ENCODE results near the gene EXOC3L4. TPM values are rescaled to one million over a fixed set of nuclear protein-coding genes. Genes with fewer than 3 reads are reported as not detected.

The EXOC3L4 gene
- total RNA-seq, 1 donor from 2014 or later, result not detected

GRCh38 chr14:103121121-103121845 is 26.8 kb downstream of the EXOC3L4 start:
- Mint-ChIP-seq H3K27ac (peak overlapping the region; percentile 87), H3K36me3 (no peaks in the 10 kb centered on the region), H3K27me3 (ENCODE audit: insufficient read depth, low read depth) (peaks cover 10% of the 10 kb centered on the region), H3K4me3 (no peak overlapping the region), H3K4me1 (peaks cover 23% of the 10 kb centered on the region), H3K9me3 (no peaks in the 10 kb centered on the region)
- no peak overlapping the region for H3K9ac ChIP-seq
- H3F3A ChIP-seq (ENCODE audit: low read depth), result peaks cover 28% of the 10 kb centered on the region
- H4K20me1 ChIP-seq (ENCODE audit: low read depth), result peaks cover 3% of the 10 kb centered on the region
- H3K36me3 ChIP-seq, result no peaks in the 10 kb centered on the region
- peaks cover 25% of the 10 kb centered on the region for H3K4me1 ChIP-seq
- no peak for DNase-seq (ENCODE audit: low spot score)
- peak overlapping the region; percentile 90 for H3K4me2 ChIP-seq
- no peaks in the 10 kb centered on the region for H3K9me3 ChIP-seq (ENCODE audit: low read depth)
- H3K4me3 ChIP-seq, result no peak overlapping the region
- no peak overlapping the region for H2AFZ ChIP-seq (replicated peaks)
- no peak overlapping the region for H3K27ac ChIP-seq
- no peaks in the 10 kb centered on the region for H3K79me2 ChIP-seq (ENCODE audit: low read depth)
- no peak for TF ChIP-seq EZH2 (IDR thresholded peaks at IDR 0.05)
- no peak for TF ChIP-seq EZH2phosphoT487 (IDR thresholded peaks at IDR 0.05)
- no peak for TF ChIP-seq CTCF (IDR thresholded peaks at IDR 0.05)
- H3K27me3 ChIP-seq, result peaks cover 50% of the 10 kb centered on the region

GRCh38 chr14:103121846-103122584 is 27.5 kb downstream of the EXOC3L4 start:
- peak overlapping the region; percentile 90 for H3K4me2 ChIP-seq
- peaks cover 25% of the 10 kb centered on the region for H3K4me1 ChIP-seq
- Mint-ChIP-seq H3K36me3 (no peaks in the 10 kb centered on the region), H3K27ac (peak overlapping the region; percentile 69), H3K4me1 (peaks cover 20% of the 10 kb centered on the region), H3K9me3 (no peaks in the 10 kb centered on the region), H3K4me3 (peak overlapping the region; percentile 57), H3K27me3 (ENCODE audit: insufficient read depth, low read depth) (peaks cover 12% of the 10 kb centered on the region)
- no peaks in the 10 kb centered on the region for H3K79me2 ChIP-seq (ENCODE audit: low read depth)
- TF ChIP-seq EZH2phosphoT487 (IDR thresholded peaks at IDR 0.05) (no peak), CTCF (IDR thresholded peaks at IDR 0.05) (no peak), EZH2 (IDR thresholded peaks at IDR 0.05) (no peak)
- peak overlapping the region; percentile 19 for H2AFZ ChIP-seq (replicated peaks)
- no peak overlapping the region for H3K9ac ChIP-seq
- H3K27me3 ChIP-seq, result peaks cover 55% of the 10 kb centered on the region
- peaks cover 6% of the 10 kb centered on the region for H4K20me1 ChIP-seq (ENCODE audit: low read depth)
- peak; percentile 69 for DNase-seq (ENCODE audit: low spot score)
- H3F3A ChIP-seq (ENCODE audit: low read depth), result peaks cover 33% of the 10 kb centered on the region
- peak overlapping the region; percentile 48 for H3K4me3 ChIP-seq
- no peak overlapping the region for H3K27ac ChIP-seq
- no peaks in the 10 kb centered on the region for H3K9me3 ChIP-seq (ENCODE audit: low read depth)
- no peaks in the 10 kb centered on the region for H3K36me3 ChIP-seq

GRCh38 chr14:103122585-103122946 is 28.0 kb downstream of the EXOC3L4 start:
- H3K27ac ChIP-seq, result no peak overlapping the region
- H3K27me3 Mint-ChIP-seq (ENCODE audit: insufficient read depth, low read depth), result peaks cover 12% of the 10 kb centered on the region
- no peak overlapping the region for H3K27ac Mint-ChIP-seq
- peak overlapping the region; percentile 19 for H2AFZ ChIP-seq (replicated peaks)
- H3K4me3 Mint-ChIP-seq, result no peak overlapping the region
- no peaks in the 10 kb centered on the region for H3K9me3 Mint-ChIP-seq
- peak; percentile 57 for DNase-seq (ENCODE audit: low spot score)
- peaks cover 59% of the 10 kb centered on the region for H3K27me3 ChIP-seq
- H3K36me3 ChIP-seq, result no peaks in the 10 kb centered on the region
- no peaks in the 10 kb centered on the region for H3K9me3 ChIP-seq (ENCODE audit: low read depth)
- H3K4me1 Mint-ChIP-seq, result peaks cover 20% of the 10 kb centered on the region
- H3K4me2 ChIP-seq, result peak overlapping the region; percentile 90
- peaks cover 36% of the 10 kb centered on the region for H3F3A ChIP-seq (ENCODE audit: low read depth)
- H3K79me2 ChIP-seq (ENCODE audit: low read depth), result no peaks in the 10 kb centered on the region
- no peaks in the 10 kb centered on the region for H3K36me3 Mint-ChIP-seq
- H3K4me1 ChIP-seq, result peaks cover 25% of the 10 kb centered on the region
- no peak overlapping the region for H3K9ac ChIP-seq
- H3K4me3 ChIP-seq, result peak overlapping the region; percentile 48
- TF ChIP-seq EZH2 (IDR thresholded peaks at IDR 0.05) (no peak), CTCF (IDR thresholded peaks at IDR 0.05) (no peak), EZH2phosphoT487 (IDR thresholded peaks at IDR 0.05) (no peak)
- H4K20me1 ChIP-seq (ENCODE audit: low read depth), result peaks cover 10% of the 10 kb centered on the region
